Rectal smooth muscle tissue (tissue), 1 donor: Measurements from ENCODE around the gene ZFYVE21.

ENCODE experiments used
- H3K27ac ChIP-seq: one replicate; pipeline ENCODE4 v1.7.0; 2013; ENCODE audit warnings: low read depth, low read length, inconsistent platforms
- H3K27me3 ChIP-seq: one replicate; pipeline ENCODE4 v1.7.0; 2013; ENCODE audit warnings: low read length; ENCODE audit not compliant: control insufficient read depth, insufficient read depth
- H3K36me3 ChIP-seq: one replicate; pipeline ENCODE4 v1.7.0; 2013; ENCODE audit warnings: low read length; ENCODE audit not compliant: control insufficient read depth, insufficient read depth
- H3K4me1 ChIP-seq: one replicate; pipeline ENCODE4 v1.7.0; 2013; ENCODE audit warnings: low read length; ENCODE audit not compliant: control insufficient read depth, insufficient read depth
- H3K4me3 ChIP-seq: one replicate; pipeline ENCODE4 v1.7.0; 2013; ENCODE audit warnings: low read length
- H3K9ac ChIP-seq: one replicate; pipeline ENCODE4 v1.7.0; 2013; ENCODE audit warnings: low read length

Gene ZFYVE21

GRCh38 chr14:103739793-103740501, 24.3 kb downstream of the ZFYVE21 start:
- Histone ChIP-seq H3K4me1 (peaks cover 3% of the 10 kb centered on the region), H3K4me3 (no peak overlapping the region), H3K27me3 (no peaks in the 10 kb centered on the region), H3K27ac (no peak overlapping the region), H3K9ac (no peak overlapping the region), H3K36me3 (peaks cover 31% of the 10 kb centered on the region)

DNA sequence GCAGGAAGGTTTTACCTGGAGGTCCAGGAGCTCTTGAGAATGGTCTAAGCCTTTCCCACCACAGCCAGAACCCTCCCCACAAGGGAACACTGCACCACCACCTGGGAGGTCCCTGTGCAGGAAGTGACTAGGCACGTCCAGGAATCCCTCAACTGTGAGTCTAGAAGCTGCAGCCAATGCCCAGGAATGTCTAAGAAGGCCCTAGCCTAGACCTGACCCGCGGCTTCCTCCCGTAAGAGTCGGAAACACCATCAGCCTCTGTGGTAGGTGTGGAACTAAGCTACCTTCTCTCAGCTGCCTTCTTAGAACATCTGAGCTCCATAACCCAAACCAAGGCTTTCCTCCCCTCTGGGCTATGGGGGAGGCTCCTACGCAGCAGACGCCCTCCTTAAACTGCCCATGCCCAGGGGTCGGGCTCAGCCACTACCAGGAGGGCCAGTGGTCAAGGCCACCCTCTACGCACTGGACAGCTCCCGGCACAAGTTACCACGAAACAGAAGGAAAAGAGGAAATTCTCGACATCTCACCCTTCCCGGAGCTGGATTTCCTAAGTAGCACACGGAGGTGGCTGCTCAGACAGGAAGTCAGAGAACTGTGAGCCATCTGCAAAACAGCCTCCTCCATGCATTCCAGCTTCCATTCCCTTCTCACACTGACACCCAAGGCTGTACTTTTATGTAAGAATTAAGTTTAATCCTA, 25.5 kb downstream of the ZFYVE21 start:
- no peak overlapping the region for H3K27ac ChIP-seq
- no peak overlapping the region for H3K4me3 ChIP-seq
- H3K36me3 ChIP-seq = peaks cover 31% of the 10 kb centered on the region
- no peak overlapping the region for H3K9ac ChIP-seq
- peaks cover 3% of the 10 kb centered on the region for H3K4me1 ChIP-seq
- no peaks in the 10 kb centered on the region for H3K27me3 ChIP-seq

- Histone ChIP-seq H3K4me1 (no peaks in the 10 kb centered on the region), H3K27me3 (no peaks in the 10 kb centered on the region), H3K36me3 (peaks cover 29% of the 10 kb centered on the region), H3K4me3 (no peak overlapping the region), H3K9ac (no peak overlapping the region), H3K27ac (no peak overlapping the region)
These were observed 26.3 kb downstream of the ZFYVE21 start for GRCh38 chr14:103741876-103742275.

- Histone ChIP-seq H3K9ac (no peak overlapping the region), H3K27me3 (no peaks in the 10 kb centered on the region), H3K4me3 (no peak overlapping the region), H3K27ac (no peak overlapping the region), H3K36me3 (peaks cover 29% of the 10 kb centered on the region), H3K4me1 (no peaks in the 10 kb centered on the region)
These were observed 27.1 kb downstream of the ZFYVE21 start for GRCh38 chr14:103742499-103743255.

GRCh38 chr14:103743691-103744090, 28.1 kb downstream of the ZFYVE21 start:
- H3K4me3 ChIP-seq = no peak overlapping the region
- peaks cover 26% of the 10 kb centered on the region for H3K36me3 ChIP-seq
- no peak overlapping the region for H3K27ac ChIP-seq
- no peaks in the 10 kb centered on the region for H3K4me1 ChIP-seq
- H3K27me3 ChIP-seq = no peaks in the 10 kb centered on the region
- H3K9ac ChIP-seq = no peak overlapping the region

GRCh38 chr14:103744621-103745395, 29.2 kb downstream of the ZFYVE21 start:
- Histone ChIP-seq H3K27ac (no peak overlapping the region), H3K9ac (no peak overlapping the region), H3K36me3 (peaks cover 21% of the 10 kb centered on the region), H3K27me3 (no peaks in the 10 kb centered on the region), H3K4me3 (no peak overlapping the region), H3K4me1 (no peaks in the 10 kb centered on the region)

DNA sequence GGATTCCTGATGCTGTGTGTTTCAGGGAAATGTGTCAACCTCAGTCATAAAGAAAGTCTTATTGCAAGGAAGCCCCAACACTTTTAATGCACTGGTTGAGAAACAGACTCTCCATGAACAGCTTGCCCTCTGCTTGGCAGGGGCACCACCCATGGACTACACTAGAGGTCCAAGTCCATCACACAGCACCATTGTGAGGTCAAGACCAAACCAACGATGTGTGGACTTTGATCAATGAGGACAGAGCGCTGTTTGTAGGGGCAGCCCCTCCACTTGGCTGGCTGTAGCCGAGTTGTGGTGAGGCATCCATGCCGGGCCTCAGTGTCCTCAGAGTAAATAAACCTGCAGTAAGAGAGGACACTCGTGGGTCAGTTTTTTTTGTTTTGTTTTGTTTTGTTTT, 29.8 kb downstream of the ZFYVE21 start:
- Histone ChIP-seq H3K4me1 (no peaks in the 10 kb centered on the region), H3K9ac (no peak overlapping the region), H3K27me3 (no peaks in the 10 kb centered on the region), H3K36me3 (peaks cover 18% of the 10 kb centered on the region), H3K4me3 (no peak overlapping the region), H3K27ac (no peak overlapping the region)

DNA sequence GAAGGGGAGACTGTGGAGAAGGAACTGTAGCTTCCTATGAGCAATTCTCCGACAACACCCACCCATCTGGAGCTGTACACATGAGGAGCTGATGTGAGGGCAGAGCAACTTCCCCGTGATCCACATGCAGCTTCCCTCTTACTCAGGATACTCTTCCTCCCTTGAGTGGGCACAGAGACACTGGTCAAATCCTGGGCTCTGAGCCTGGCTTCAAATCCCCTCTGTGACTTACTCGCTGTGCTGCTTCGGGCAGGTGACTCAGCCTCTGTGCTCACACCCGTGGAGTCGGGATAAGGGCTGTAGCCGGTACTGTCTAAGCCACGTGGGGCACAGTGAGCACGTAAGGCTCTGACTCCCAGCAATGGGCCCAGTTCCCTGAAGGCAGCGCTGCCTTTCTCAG, 31.1 kb downstream of the ZFYVE21 start:
- Histone ChIP-seq H3K27me3 (no peaks in the 10 kb centered on the region), H3K27ac (no peak overlapping the region), H3K9ac (no peak overlapping the region), H3K4me1 (no peaks in the 10 kb centered on the region), H3K4me3 (no peak overlapping the region), H3K36me3 (peaks cover 10% of the 10 kb centered on the region)

DNA sequence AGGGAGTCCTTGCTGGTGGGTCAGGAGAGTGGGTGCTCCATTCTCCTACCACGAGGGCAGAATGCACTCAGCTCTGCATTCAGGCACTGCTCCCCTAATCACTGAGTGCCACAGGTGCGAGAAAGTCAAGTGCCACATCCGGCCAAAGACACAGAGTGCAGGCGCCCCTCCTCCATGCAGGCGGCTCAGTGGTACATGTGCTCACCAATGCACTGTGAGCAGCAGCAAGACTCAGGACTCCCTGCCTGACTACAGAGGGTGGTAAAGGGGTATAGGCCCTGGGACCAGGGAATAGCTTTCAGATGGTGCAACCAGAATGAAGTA, 32.9 kb downstream of the ZFYVE21 start:
- Histone ChIP-seq H3K4me3 (no peak overlapping the region), H3K36me3 (peaks cover 10% of the 10 kb centered on the region), H3K9ac (no peak overlapping the region), H3K27ac (no peak overlapping the region), H3K4me1 (no peaks in the 10 kb centered on the region), H3K27me3 (no peaks in the 10 kb centered on the region)

DNA sequence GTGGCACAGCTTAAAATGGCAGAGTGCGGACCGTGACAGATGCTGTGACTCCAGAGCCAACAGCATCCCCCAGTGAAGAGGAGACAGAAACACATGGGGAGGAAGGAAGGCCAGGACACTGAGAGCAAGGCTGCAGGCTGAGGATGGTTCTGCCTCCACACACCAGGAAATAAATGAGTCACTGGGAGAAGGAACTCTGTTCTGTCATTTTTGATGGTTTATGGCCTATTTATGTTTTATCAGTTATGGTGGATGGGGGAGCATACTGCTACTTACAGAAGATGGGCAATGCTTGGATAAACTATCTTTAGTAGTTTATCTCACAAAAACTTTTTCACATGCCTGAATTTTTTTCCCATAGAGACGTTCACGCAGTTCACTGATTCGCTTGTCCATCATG, 33.8 kb downstream of the ZFYVE21 start:
- H3K27me3 ChIP-seq = no peaks in the 10 kb centered on the region
- peaks cover 10% of the 10 kb centered on the region for H3K36me3 ChIP-seq
- H3K27ac ChIP-seq = no peak overlapping the region
- H3K9ac ChIP-seq = no peak overlapping the region
- no peak overlapping the region for H3K4me3 ChIP-seq
- H3K4me1 ChIP-seq = no peaks in the 10 kb centered on the region

GRCh38 chr14:103749860-103750259, 34.2 kb downstream of the ZFYVE21 start:
- Histone ChIP-seq H3K36me3 (peaks cover 6% of the 10 kb centered on the region), H3K27me3 (no peaks in the 10 kb centered on the region), H3K9ac (no peak overlapping the region)

GRCh38 chr14:103753774-103754173, 38.2 kb downstream of the ZFYVE21 start:
- Histone ChIP-seq H3K27ac (no peak overlapping the region), H3K4me1 (no peaks in the 10 kb centered on the region), H3K36me3 (no peaks in the 10 kb centered on the region), H3K9ac (no peak overlapping the region), H3K27me3 (no peaks in the 10 kb centered on the region), H3K4me3 (no peak overlapping the region)

More at GRCh38 chr14:103749860-103750259, 34.2 kb downstream of the ZFYVE21 start:
- H3K27ac ChIP-seq = no peak overlapping the region
- no peaks in the 10 kb centered on the region for H3K4me1 ChIP-seq
- H3K4me3 ChIP-seq = no peak overlapping the region
